ENCODE results near the gene UNC5C. TPM values are rescaled to one million over a fixed set of nuclear protein-coding genes. Genes with fewer than 3 reads are reported as not detected.

The UNC5C gene
- total and polyA plus RNA-seq, 2 of the 8 experiments (the other 6 are each of a cell fraction or from before 2014, with no cell fraction given), result 0.30 to 1.3 TPM

- TF ChIP-seq SP2 (IDR thresholded peaks at IDR 0.05; ENCODE audit: low read length) (no peak), SAP30 (IDR thresholded peaks at IDR 0.05; ENCODE audit: insufficient read depth, insufficient replicate concordance, low read length) (no peak), KDM1A (IDR thresholded peaks at IDR 0.05; ENCODE audit: borderline replicate concordance, low read length) (no peak), HDAC6 (IDR thresholded peaks at IDR 0.05; ENCODE audit: low read depth, low read length) (no peak)
Observed at GRCh38 chr4:95517576-95518345, 31.0 kb downstream of the UNC5C start (continued).
